Epithelial cell of esophagus (primary cell): Measurements from ENCODE around the gene KBTBD8.

Experiments
- DNase-seq: peaks from one replicate; pipeline ENCODE4 v3.0.0; 2010; ENCODE audit warnings: low read depth
- H3K4me3 ChIP-seq: 2 replicates; pipeline ENCODE4 v1.5.1; 2011; ENCODE audit warnings: mild to moderate bottlenecking, low read length, control low read depth
- TF ChIP-seq, protein P1 (sequence below): IDR thresholded peaks from 2 replicates; pipeline ENCODE4 v1.5.1; 2011; ENCODE audit warnings: low read depth, mild to moderate bottlenecking, low read length, control low read depth, inconsistent platforms; ENCODE audit not compliant: insufficient read depth; ENCODE audit errors: missing control alignments

The KBTBD8 gene

GRCh38 chr3:67033079-67033478 is 35.0 kb downstream of the KBTBD8 start:
- H3K4me3 ChIP-seq: no peak overlapping the region
- no peak for DNase-seq
- TF ChIP-seq, protein P1, sequence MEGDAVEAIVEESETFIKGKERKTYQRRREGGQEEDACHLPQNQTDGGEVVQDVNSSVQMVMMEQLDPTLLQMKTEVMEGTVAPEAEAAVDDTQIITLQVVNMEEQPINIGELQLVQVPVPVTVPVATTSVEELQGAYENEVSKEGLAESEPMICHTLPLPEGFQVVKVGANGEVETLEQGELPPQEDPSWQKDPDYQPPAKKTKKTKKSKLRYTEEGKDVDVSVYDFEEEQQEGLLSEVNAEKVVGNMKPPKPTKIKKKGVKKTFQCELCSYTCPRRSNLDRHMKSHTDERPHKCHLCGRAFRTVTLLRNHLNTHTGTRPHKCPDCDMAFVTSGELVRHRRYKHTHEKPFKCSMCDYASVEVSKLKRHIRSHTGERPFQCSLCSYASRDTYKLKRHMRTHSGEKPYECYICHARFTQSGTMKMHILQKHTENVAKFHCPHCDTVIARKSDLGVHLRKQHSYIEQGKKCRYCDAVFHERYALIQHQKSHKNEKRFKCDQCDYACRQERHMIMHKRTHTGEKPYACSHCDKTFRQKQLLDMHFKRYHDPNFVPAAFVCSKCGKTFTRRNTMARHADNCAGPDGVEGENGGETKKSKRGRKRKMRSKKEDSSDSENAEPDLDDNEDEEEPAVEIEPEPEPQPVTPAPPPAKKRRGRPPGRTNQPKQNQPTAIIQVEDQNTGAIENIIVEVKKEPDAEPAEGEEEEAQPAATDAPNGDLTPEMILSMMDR: no peak

DNA sequence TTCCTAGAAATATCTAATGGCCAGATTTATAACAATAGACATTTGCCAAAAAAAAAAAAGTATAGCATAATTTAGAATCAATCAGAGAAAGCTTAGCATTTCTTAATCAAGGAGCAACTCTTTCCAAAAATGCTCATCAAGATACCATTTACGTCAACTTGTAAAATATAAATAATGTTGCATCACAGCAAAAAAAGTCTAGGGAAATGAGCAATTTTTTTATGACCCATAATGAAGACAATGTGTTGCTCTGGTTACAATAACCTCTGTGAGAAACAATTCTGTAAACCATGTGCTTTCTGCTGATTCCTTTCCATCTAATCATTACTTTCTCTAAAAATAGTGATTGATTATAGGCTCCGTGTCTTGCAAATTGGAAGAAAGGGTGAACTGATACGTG is 36.3 kb downstream of the KBTBD8 start:
- no peak for DNase-seq
- no peak overlapping the region for H3K4me3 ChIP-seq
- TF ChIP-seq, protein P1: no peak

GRCh38 chr3:67037615-67038014 is 39.5 kb downstream of the KBTBD8 start:
- H3K4me3 ChIP-seq: no peak overlapping the region
- DNase-seq: peak; percentile 23
- TF ChIP-seq, protein P1: no peak

DNA sequence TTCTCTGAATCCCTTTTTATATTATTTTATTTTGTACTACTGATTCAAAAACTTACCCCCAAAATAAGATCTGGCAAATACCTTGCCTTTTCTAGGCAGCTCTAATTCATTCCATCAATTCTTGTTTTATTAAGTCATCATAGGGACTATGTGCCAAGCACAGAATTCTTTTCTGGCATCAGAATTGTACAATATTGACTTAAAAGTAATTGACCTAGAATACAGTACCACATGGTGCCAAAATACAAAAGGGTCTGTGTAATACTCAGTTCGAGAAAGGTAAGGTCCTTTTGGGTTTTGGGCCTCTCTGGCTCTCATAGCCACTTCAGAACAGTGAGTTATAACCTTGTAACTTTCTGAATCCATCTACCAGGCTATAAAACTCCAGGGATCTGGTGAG is 46.2 kb downstream of the KBTBD8 start:
- no peak overlapping the region for H3K4me3 ChIP-seq
- no peak for DNase-seq
- TF ChIP-seq, protein P1: no peak

DNA sequence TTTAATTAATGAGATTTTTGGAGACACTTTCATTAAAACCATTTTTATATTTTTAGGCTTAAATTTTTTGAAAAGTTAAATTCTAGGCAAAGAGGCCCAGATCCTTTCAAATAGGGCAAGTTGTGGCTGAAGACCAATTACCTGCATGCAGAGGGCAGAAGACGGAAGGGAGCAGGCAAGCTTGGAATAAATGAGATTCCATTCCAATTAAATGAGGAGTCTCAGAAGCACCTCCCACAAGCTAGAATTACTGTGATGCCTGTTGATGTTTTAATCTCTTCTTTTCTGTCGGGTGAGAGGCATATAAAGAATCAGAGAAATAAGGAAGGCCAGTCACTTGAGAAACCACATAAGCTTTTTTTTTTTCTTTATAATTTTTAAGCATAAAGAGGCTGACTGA is 46.8 kb downstream of the KBTBD8 start:
- no peak overlapping the region for H3K4me3 ChIP-seq
- TF ChIP-seq, protein P1: no peak
- no peak for DNase-seq

GRCh38 chr3:67045711-67046465 is 47.8 kb downstream of the KBTBD8 start:
- DNase-seq: no peak
- H3K4me3 ChIP-seq: no peak overlapping the region
- TF ChIP-seq, protein P1: no peak

DNA sequence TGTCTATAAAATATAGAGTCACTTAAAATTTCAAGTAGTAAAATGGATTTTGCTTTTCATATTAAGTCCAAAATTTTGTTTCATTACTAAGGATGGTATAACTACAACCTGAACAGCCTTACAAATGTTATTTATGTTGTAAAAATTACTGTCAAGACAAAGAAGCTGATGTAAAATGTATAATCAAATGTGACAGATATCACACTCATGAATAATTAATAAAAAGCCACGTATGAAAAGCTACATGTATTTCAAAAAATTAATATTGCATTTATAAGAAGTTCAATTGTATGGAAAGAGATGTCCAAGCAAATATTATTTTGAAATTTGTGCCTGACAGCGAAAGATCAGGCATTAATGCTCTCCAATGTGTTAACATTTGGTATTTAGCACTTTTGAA is 48.9 kb downstream of the KBTBD8 start:
- no peak for DNase-seq
- TF ChIP-seq, protein P1: no peak
- H3K4me3 ChIP-seq: no peak overlapping the region
